WI38 (cell line): ENCODE data around the gene BRSK1.

ENCODE experiments used
- H3K4me3 ChIP-seq: 2 replicates; pipeline ENCODE4 v1.5.1; 2011; ENCODE audit warnings: low read depth, mild to moderate bottlenecking, control low read depth, low read length
- TF ChIP-seq, protein P1 (sequence below): IDR thresholded peaks from 2 replicates; pipeline ENCODE4 v1.5.1; 2012; ENCODE audit warnings: low read depth, mild to moderate bottlenecking, control low read depth, low read length

BRSK1 gene

DNA sequence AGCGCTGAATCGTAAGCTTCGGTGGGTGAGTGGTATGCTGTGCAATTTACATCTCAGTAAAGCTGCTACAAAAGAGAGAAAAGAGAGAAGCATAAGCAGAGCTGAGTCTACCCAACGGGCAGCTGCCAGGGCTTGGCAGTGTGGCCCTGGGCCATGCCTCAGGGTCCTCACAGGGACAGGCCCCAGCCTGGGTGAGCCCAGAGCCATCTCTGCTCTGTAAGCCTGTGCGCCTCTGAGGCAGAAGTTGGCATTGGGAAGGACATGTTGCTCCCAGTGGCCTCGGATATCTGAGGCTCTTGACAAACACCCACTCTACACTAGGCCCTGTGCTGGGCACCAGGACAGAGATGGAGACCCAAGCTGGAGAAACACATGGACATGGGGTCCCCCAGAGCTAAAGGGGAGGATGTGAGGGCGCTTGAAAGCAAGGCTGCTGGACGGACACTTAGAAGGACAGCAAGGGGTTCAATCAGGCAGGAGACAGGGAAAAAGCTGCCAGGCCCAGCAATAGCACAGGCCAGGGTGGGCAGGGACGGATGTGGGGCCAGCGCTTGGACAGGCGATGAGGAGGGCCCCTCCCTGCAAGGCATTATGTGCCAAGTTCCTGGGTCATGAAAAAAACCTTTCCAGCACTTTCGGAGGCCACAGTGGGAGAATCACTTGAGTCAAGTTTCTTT, 39.7 kb upstream of the BRSK1 start:
- H3K4me3 ChIP-seq = no peak overlapping the region
- TF ChIP-seq, protein P1, sequence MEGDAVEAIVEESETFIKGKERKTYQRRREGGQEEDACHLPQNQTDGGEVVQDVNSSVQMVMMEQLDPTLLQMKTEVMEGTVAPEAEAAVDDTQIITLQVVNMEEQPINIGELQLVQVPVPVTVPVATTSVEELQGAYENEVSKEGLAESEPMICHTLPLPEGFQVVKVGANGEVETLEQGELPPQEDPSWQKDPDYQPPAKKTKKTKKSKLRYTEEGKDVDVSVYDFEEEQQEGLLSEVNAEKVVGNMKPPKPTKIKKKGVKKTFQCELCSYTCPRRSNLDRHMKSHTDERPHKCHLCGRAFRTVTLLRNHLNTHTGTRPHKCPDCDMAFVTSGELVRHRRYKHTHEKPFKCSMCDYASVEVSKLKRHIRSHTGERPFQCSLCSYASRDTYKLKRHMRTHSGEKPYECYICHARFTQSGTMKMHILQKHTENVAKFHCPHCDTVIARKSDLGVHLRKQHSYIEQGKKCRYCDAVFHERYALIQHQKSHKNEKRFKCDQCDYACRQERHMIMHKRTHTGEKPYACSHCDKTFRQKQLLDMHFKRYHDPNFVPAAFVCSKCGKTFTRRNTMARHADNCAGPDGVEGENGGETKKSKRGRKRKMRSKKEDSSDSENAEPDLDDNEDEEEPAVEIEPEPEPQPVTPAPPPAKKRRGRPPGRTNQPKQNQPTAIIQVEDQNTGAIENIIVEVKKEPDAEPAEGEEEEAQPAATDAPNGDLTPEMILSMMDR = no peak

DNA sequence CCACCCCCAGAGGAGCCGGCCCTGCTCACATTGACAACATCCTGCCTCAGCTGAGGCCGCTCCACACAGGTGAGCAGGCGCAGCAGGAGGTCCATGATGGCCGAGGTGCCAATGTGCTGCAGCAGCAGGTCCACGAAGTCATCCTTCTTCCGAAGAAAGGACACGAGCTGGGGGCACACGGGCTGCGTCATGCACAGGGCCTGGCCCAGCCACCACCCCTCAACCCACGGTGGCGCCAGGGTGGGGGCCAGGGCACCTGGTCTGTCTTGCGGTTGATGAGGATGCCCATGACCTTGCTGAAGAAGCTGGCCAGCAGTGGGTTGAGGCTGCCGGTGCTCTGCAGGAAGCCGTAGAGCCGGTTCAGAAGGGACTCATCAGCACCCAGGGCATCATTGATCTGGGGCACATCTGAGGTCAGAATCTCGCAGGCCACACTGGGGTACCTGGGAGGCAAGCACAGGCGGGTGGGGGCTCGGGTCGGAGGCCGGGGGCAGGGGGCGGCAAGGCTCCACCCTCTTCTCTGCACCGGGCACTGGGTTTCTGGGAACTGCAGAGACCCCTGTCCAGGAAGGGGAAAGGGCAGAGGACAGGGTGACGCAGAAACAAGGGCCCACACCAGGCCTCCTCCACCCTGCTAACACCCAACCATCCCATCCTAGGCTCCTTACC, 38.4 kb upstream of the BRSK1 start:
- H3K4me3 ChIP-seq = no peak overlapping the region
- TF ChIP-seq, protein P1 = no peak

DNA sequence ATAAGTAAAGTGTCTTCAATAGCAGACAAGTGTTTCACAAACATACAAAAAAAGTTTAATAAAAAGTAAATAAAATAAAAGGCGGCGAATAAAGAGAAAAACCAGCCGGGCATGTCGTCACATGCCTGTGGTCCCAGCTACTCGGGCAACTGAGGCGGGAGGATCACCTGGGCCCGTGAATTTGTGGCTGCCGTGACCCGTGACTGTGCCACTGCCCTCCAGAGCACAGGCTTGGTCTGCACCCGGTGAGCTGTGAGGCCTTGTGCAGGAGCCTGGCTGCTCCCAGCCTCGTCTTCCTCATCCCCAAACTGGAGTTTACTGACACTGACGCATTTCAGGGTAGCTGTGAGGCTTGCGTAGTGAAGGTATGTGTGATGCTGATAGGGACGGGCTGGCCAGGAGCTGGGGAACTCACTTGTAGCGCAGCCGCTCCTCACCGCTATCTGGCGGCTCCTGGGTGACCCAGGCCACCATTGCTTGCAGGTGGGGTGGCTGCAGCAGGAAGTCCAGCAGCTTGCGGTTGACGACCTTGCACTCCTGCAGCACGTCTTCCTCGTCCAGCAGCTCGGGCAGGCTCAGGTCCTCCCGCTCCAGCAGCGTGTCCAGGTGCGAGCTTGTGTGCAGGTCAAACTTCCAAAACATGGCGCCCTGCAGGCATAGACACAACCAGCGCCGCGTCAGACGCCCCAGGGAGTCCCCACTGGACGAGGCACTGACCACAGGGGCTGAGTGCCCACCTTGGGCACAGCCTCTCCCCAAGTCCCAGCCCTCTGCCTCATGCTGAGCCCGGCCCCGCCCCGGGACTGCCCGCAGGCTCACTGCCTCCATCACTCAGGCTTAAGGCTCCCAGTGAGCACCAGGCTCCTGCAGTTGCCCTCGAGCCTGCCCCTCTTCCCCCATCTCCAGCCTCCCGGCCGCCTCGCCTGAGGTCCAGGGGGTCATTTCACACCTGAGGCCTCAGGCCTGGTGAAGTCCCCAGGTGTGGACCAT, 37.0 kb upstream of the BRSK1 start:
- TF ChIP-seq, protein P1 = no peak
- H3K4me3 ChIP-seq = no peak overlapping the region

DNA sequence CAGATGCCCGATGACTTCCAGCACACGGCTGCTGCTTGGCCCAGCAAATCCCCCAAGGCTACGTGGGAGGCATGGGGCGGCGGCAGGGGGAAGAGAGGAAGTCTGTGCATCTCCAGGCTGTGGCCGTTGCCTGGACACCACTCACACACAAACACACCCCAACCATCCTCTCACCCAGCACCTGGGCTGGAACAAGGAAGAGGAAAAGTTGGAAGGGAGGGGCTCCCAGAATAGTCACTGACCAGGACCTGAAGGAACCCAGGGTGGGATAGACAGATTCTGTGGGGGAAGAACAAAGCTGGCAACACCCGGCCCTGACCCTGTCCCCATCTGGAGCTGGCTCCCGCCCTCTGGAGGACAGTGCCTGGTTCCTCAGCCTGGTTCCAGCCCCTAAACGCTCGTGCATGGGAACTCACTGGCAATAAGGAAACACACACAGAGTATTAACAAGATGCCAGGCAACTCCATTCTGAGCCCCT, 36.1 kb upstream of the BRSK1 start:
- TF ChIP-seq, protein P1 = no peak
- H3K4me3 ChIP-seq = no peak overlapping the region

DNA sequence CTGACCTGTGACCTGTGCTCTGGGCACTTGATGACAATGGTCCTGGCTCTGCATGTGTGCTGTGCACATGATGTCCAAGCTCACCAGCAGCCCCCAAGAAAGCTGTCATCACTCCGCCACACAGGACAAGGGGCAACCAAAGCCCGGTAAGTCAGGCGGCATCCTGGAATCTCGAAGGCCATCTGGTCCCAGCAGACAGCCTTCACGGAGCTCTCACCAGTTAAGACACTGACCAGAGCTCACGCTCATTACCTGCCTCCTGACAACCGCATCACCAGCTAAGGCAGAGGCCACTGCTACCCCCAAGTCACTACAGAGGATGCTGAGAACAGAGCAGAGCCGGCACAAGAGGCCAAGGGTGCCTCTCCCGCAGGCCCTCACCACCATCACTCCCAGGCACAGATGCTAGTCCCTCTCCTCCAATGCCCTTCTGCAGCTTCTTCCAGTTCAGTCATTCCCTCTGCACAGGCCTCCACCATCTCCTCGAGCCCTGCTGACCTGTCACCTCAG, 35.6 kb upstream of the BRSK1 start:
- TF ChIP-seq, protein P1 = no peak
- H3K4me3 ChIP-seq = no peak overlapping the region

DNA sequence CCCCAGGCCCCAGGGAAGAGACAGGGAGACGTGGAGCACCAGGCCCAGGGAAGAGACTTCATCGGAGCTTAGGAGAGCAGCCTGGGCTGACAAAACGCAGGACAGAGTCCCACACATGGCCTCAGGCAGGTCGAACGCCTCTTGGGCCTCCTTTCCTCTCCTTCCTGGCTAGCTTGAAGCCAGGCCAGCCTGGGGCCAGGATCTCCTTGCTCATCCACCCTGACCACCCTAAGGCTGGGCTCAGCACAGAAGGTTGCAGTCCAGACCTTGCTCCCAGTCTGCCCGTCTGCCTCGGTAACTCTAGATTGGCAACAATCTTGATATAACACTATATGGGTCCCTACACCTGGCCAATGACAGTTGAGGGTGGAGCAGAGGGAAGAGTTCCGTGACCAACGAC, 35.1 kb upstream of the BRSK1 start:
- H3K4me3 ChIP-seq = no peak overlapping the region
- TF ChIP-seq, protein P1 = no peak
